ENCODE measurements around the gene PAX5.

PAX5 gene

GRCh38 chr9:36961561-36962325 is 72.3 kb downstream of the PAX5 start:
- Histone ChIP-seq H3K4me3 (ENCODE audit: low read length) (no peak overlapping the region), H3K9me3 (ENCODE audit: insufficient read depth, low read depth, low read length) (no peaks in the 10 kb centered on the region), H3K27me3 (ENCODE audit: insufficient read depth, low read length) (peaks cover 7% of the 10 kb centered on the region; the same call in 1 of the 2 replicates), H3K27ac (ENCODE audit: low read length) (no peak overlapping the region), H3K9ac (ENCODE audit: low read depth, low read length) (no peak overlapping the region), H3K4me1 (ENCODE audit: insufficient read depth, low read length) (no peaks in the 10 kb centered on the region), H3K36me3 (ENCODE audit: insufficient read depth, low read depth, low read length) (no peaks in the 10 kb centered on the region)

DNA sequence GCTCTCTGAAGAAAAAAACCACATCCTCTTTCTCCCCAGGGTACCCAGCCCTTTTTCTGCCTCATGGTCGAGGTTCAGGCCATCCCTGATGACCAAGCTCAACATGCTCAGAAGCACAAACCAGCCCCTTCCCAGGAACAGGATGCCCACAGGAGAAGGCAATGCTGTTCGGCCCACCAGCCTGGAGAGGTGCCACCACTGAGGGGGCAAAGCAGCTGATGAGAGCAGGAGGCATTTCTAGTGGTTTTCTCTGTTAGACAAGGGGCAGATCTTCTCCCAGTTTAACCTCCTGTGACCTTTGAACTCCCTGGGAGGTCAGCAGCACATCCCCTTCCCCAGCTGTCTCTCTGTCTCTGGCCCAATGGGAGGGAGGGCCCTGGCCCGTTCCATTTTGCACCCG is 73.0 kb downstream of the PAX5 start:
- H3K27me3 ChIP-seq (ENCODE audit: insufficient read depth, low read length): peaks cover 7% of the 10 kb centered on the region; the same call in 1 of the 2 replicates
- H3K9me3 ChIP-seq (ENCODE audit: insufficient read depth, low read depth, low read length): no peaks in the 10 kb centered on the region
- H3K36me3 ChIP-seq (ENCODE audit: insufficient read depth, low read depth, low read length): no peaks in the 10 kb centered on the region
- H3K4me1 ChIP-seq (ENCODE audit: insufficient read depth, low read length): 0 out of 2 replicates have a peak, but pooled peaks cover under 1% of the 10 kb centered on the region
- no peak overlapping the region for H3K9ac ChIP-seq (ENCODE audit: low read depth, low read length)
- H3K27ac ChIP-seq (ENCODE audit: low read length): no peak overlapping the region
- no peak overlapping the region for H3K4me3 ChIP-seq (ENCODE audit: low read length)

DNA sequence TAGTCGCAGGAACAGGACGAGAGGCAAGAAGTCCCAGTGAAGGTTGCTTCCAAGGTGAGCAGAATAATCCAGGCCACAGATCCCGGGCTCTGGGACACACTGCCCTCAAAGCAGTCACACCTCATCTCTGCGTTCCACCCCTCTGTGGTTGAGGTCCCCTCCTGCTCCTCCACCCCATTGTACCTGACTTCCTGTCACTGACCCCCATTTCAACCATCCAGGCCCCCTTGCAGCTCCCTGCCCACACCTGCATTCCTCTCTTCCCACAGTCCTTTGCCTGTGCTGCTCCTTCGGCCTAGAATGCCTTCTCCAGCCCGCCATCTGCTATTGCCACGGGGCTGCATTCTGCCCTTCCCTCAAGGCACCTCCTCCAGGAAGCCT is 73.5 kb downstream of the PAX5 start:
- no peak overlapping the region for H3K9ac ChIP-seq (ENCODE audit: low read depth, low read length)
- no peaks in the 10 kb centered on the region for H3K36me3 ChIP-seq (ENCODE audit: insufficient read depth, low read depth, low read length)
- no peaks in the 10 kb centered on the region for H3K9me3 ChIP-seq (ENCODE audit: insufficient read depth, low read depth, low read length)
- no peak overlapping the region for H3K27ac ChIP-seq (ENCODE audit: low read length)
- H3K27me3 ChIP-seq (ENCODE audit: insufficient read depth, low read length): peaks cover 7% of the 10 kb centered on the region; the same call in 1 of the 2 replicates
- 0 out of 2 replicates have a peak, but pooled peaks cover 2% of the 10 kb centered on the region for H3K4me1 ChIP-seq (ENCODE audit: insufficient read depth, low read length)
- no peak overlapping the region for H3K4me3 ChIP-seq (ENCODE audit: low read length)

- H3K9ac ChIP-seq (ENCODE audit: low read depth, low read length): no peak overlapping the region
- H3K9me3 ChIP-seq (ENCODE audit: insufficient read depth, low read depth, low read length): no peaks in the 10 kb centered on the region
- no peaks in the 10 kb centered on the region for H3K36me3 ChIP-seq (ENCODE audit: insufficient read depth, low read depth, low read length)
- no peak overlapping the region for H3K4me3 ChIP-seq (ENCODE audit: low read length)
- H3K27ac ChIP-seq (ENCODE audit: low read length): no peak overlapping the region
- 0 out of 2 replicates have a peak, but pooled peaks cover 2% of the 10 kb centered on the region for H3K4me1 ChIP-seq (ENCODE audit: insufficient read depth, low read length)
- H3K27me3 ChIP-seq (ENCODE audit: insufficient read depth, low read length): peaks cover 7% of the 10 kb centered on the region; the same call in 1 of the 2 replicates
Measured at GRCh38 chr9:36959681-36960574, 74.1 kb downstream of the PAX5 start.

- Histone ChIP-seq H3K9me3 (ENCODE audit: insufficient read depth, low read depth, low read length) (no peaks in the 10 kb centered on the region), H3K27me3 (ENCODE audit: insufficient read depth, low read length) (peaks cover 7% of the 10 kb centered on the region; the same call in 1 of the 2 replicates), H3K4me1 (ENCODE audit: insufficient read depth, low read length) (0 out of 2 replicates have a peak, but pooled peaks cover 2% of the 10 kb centered on the region), H3K9ac (ENCODE audit: low read depth, low read length) (no peak overlapping the region), H3K4me3 (ENCODE audit: low read length) (no peak overlapping the region), H3K36me3 (ENCODE audit: insufficient read depth, low read depth, low read length) (no peaks in the 10 kb centered on the region), H3K27ac (ENCODE audit: low read length) (no peak overlapping the region)
Measured at GRCh38 chr9:36956908-36957307, 77.2 kb downstream of the PAX5 start.

GRCh38 chr9:36950389-36950788 is 83.7 kb downstream of the PAX5 start:
- Histone ChIP-seq H3K27ac (ENCODE audit: low read length) (no peak overlapping the region), H3K4me3 (ENCODE audit: low read length) (no peak overlapping the region), H3K36me3 (ENCODE audit: insufficient read depth, low read depth, low read length) (no peaks in the 10 kb centered on the region), H3K9ac (ENCODE audit: low read depth, low read length) (no peak overlapping the region), H3K9me3 (ENCODE audit: insufficient read depth, low read depth, low read length) (no peaks in the 10 kb centered on the region), H3K27me3 (ENCODE audit: insufficient read depth, low read length) (no peaks in the 10 kb centered on the region), H3K4me1 (ENCODE audit: insufficient read depth, low read length) (peaks cover 4% of the 10 kb centered on the region; the same call in 1 of the 2 replicates)

DNA sequence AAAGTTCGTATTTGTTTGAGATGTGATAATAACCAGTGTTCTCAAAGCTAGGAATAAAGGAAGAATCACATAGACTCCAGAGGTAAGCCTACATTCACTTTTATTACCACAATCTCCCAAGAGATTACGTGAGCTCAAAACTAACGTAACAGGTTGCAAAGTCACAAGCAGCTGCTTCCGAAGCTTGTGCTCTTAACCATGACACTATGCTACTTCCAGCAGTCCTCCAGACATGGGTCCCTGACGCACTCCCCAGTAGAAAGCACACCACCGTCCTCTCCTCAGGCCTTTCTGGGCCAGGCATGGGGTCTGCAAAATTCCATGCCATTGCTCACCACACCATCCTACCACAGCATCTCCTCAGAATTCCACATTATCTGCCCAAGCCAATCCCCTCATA is 84.6 kb downstream of the PAX5 start:
- H3K9me3 ChIP-seq (ENCODE audit: insufficient read depth, low read depth, low read length): no peaks in the 10 kb centered on the region
- H3K4me1 ChIP-seq (ENCODE audit: insufficient read depth, low read length): peaks cover 4% of the 10 kb centered on the region; the same call in 1 of the 2 replicates
- no peaks in the 10 kb centered on the region for H3K27me3 ChIP-seq (ENCODE audit: insufficient read depth, low read length)
- no peak overlapping the region for H3K27ac ChIP-seq (ENCODE audit: low read length)
- H3K9ac ChIP-seq (ENCODE audit: low read depth, low read length): no peak overlapping the region
- no peaks in the 10 kb centered on the region for H3K36me3 ChIP-seq (ENCODE audit: insufficient read depth, low read depth, low read length)
- H3K4me3 ChIP-seq (ENCODE audit: low read length): no peak overlapping the region

GRCh38 chr9:36948051-36948450 is 86.0 kb downstream of the PAX5 start:
- no peak overlapping the region for H3K9ac ChIP-seq (ENCODE audit: low read depth, low read length)
- no peak overlapping the region for H3K4me3 ChIP-seq (ENCODE audit: low read length)
- H3K36me3 ChIP-seq (ENCODE audit: insufficient read depth, low read depth, low read length): no peaks in the 10 kb centered on the region
- H3K27ac ChIP-seq (ENCODE audit: low read length): no peak overlapping the region
- no peaks in the 10 kb centered on the region for H3K27me3 ChIP-seq (ENCODE audit: insufficient read depth, low read length)
- peaks cover 4% of the 10 kb centered on the region; the same call in 1 of the 2 replicates for H3K4me1 ChIP-seq (ENCODE audit: insufficient read depth, low read length)
- no peaks in the 10 kb centered on the region for H3K9me3 ChIP-seq (ENCODE audit: insufficient read depth, low read depth, low read length)

- Histone ChIP-seq H3K4me3 (ENCODE audit: low read length) (no peak overlapping the region), H3K27me3 (ENCODE audit: insufficient read depth, low read length) (no peaks in the 10 kb centered on the region), H3K9ac (ENCODE audit: low read depth, low read length) (no peak overlapping the region), H3K36me3 (ENCODE audit: insufficient read depth, low read depth, low read length) (no peaks in the 10 kb centered on the region), H3K27ac (ENCODE audit: low read length) (no peak overlapping the region), H3K9me3 (ENCODE audit: insufficient read depth, low read depth, low read length) (no peaks in the 10 kb centered on the region), H3K4me1 (ENCODE audit: insufficient read depth, low read length) (peaks cover 4% of the 10 kb centered on the region; the same call in 1 of the 2 replicates)
Measured at GRCh38 chr9:36946653-36947052, 87.4 kb downstream of the PAX5 start.

- Histone ChIP-seq H3K36me3 (ENCODE audit: insufficient read depth, low read depth, low read length) (no peaks in the 10 kb centered on the region), H3K9me3 (ENCODE audit: insufficient read depth, low read depth, low read length) (no peaks in the 10 kb centered on the region), H3K4me1 (ENCODE audit: insufficient read depth, low read length) (peaks cover 4% of the 10 kb centered on the region; the same call in 1 of the 2 replicates), H3K27me3 (ENCODE audit: insufficient read depth, low read length) (no peaks in the 10 kb centered on the region), H3K9ac (ENCODE audit: low read depth, low read length) (no peak overlapping the region), H3K27ac (ENCODE audit: low read length) (no peak overlapping the region), H3K4me3 (ENCODE audit: low read length) (no peak overlapping the region)
Measured at GRCh38 chr9:36945999-36946398, 88.1 kb downstream of the PAX5 start.

DNA sequence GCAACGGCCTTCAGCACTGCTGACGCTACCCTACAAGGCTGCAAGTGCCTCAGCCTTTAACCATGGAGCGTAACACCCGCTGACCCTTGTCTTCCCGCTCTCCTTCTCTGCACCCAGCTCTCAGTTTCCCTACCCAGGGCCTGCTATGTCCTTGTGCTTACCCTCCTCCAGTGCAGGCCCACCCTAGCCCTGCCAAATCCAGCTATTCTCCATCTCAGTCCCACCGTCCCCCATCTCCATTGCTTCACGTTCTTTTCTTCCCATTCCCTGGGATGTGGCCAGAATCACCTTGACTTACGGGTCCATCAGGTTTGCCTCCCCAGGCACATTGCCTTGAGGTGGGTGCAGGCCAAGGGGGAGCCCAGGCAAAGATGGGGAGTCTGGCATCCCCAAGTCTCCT is 91.2 kb downstream of the PAX5 start:
- Histone ChIP-seq H3K27me3 (ENCODE audit: insufficient read depth, low read length) (no peaks in the 10 kb centered on the region; the same call in 1 of the 2 replicates), H3K36me3 (ENCODE audit: insufficient read depth, low read depth, low read length) (no peaks in the 10 kb centered on the region), H3K4me1 (ENCODE audit: insufficient read depth, low read length) (peaks cover 8% of the 10 kb centered on the region), H3K9ac (ENCODE audit: low read depth, low read length) (no peak overlapping the region), H3K27ac (ENCODE audit: low read length) (no peak overlapping the region), H3K4me3 (ENCODE audit: low read length) (no peak overlapping the region), H3K9me3 (ENCODE audit: insufficient read depth, low read depth, low read length) (no peaks in the 10 kb centered on the region)
